Spleen (tissue), 11 donors: ENCODE measurements around the gene VPS37D. TPM values are rescaled to one million over a fixed set of nuclear protein-coding genes. Genes with fewer than 3 reads are reported as not detected.

Source experiments
- DNase-seq: peaks from one replicate; pipeline ENCODE4 v3.0.0-alpha.2; 2020
- H3K27ac ChIP-seq, 8 donors: fragments of 200-600 bp; sonication (generic) in 7 of 8; 1 replicate in 4 of 8; 2 replicates in 4 of 8; pipeline versions ENCODE4 v1.5.0 to v1.8.0; 2016 to 2021; ENCODE audit warnings: inconsistent platforms in 4 of 8, mild to moderate bottlenecking in 4 of 8, moderate library complexity in 1 of 8
- H3K27me3 ChIP-seq, 7 donors: fragments of 200-600 bp; sonication (generic) in 6 of 7; replicated peaks in 1 of 7; 1 replicate in 4 of 7; 2 replicates in 3 of 7; pipeline versions ENCODE4 v1.5.0 to v1.8.0; 2016 to 2021; ENCODE audit warnings: inconsistent platforms in 3 of 7, mild to moderate bottlenecking in 1 of 7
- H3K36me3 ChIP-seq, 6 donors: fragments of 200-600 bp; sonication (generic) in 5 of 6; 1 replicate in 4 of 6; 2 replicates in 2 of 6; pipeline versions ENCODE4 v1.5.0 to v1.8.0; 2016 to 2021; ENCODE audit warnings: inconsistent platforms in 2 of 6
- H3K4me1 ChIP-seq, 6 donors: fragments of 200-600 bp; sonication (generic) in 5 of 6; 1 replicate in 3 of 6; 2 replicates in 3 of 6; pipeline versions ENCODE4 v1.5.0 to v1.8.0; 2016 to 2021; ENCODE audit warnings: inconsistent platforms in 3 of 6
- H3K4me3 ChIP-seq, 8 donors: fragments of 200-600 bp; sonication (generic) in 7 of 8; 1 replicate in 4 of 8; 2 replicates in 4 of 8; pipeline versions ENCODE4 v1.5.0 to v1.8.0; 2016 to 2021; ENCODE audit warnings: inconsistent platforms in 4 of 8, mild to moderate bottlenecking in 4 of 8, moderate library complexity in 2 of 8
- H3K9me3 ChIP-seq, 8 donors: fragments of 200-600 bp; sonication (generic) in 7 of 8; 1 replicate in 4 of 8; 2 replicates in 4 of 8; pipeline versions ENCODE4 v1.5.0 to v1.8.0; 2016 to 2021; ENCODE audit warnings: inconsistent platforms in 4 of 8
- CTCF ChIP-seq, 11 experiments: fragments of 200-600 bp in 7 of 11; fragments of 450-650 bp in 4 of 11; sonication (generic) in 4 of 11; IDR thresholded peaks in 8 of 11; conservative IDR thresholded peaks in 3 of 11; 1 replicate in 7 of 11; 2 replicates in 4 of 11; pipeline versions ENCODE4 v1.4.0 to v1.8.0; 2016 to 2021; ENCODE audit warnings: antibody characterized with exemption in 11 of 11, inconsistent platforms in 4 of 11, mild to moderate bottlenecking in 1 of 11
- POLR2A ChIP-seq, 3 donors: fragments of 450-650 bp; IDR thresholded peaks; one replicate each; pipeline ENCODE4 v1.5.1; 2017; ENCODE audit warnings: antibody characterized with exemption in 3 of 3, mild to moderate bottlenecking in 1 of 3
- POLR2AphosphoS5 ChIP-seq, 3 donors: sonication (generic); formaldehyde crosslinking; IDR thresholded peaks; one replicate each; pipeline ENCODE4 v1.5.1; 2017; ENCODE audit warnings: antibody characterized with exemption in 3 of 3
- WGBS, 5 donors: extraction: QIAGEN DNeasy Blood & Tissue Kit in 3 of 5; methylation state at CpG; one replicate each; pipeline versions ENCODE4 v1.1.5 to v1.1.7; 2013 to 2018; 5-methylcytosine and 5-hydroxymethylcytosine counted together
- intact Hi-C: fragments of 100-400 bp; cut with DNase I; formaldehyde crosslinking; loops from one replicate; pipeline ENCODE4 v1.15.0; 2023; ENCODE audit warnings: low total_unique reads
- polyA plus RNA-seq, 3 donors: library from polyadenylated mRNA; stranded (reverse); fragments of 200-250 nt; gene quantifications; one replicate each; pipeline ENCODE4 v1.2.1, GENCODE V29; 2013
- total RNA-seq, 7 donors: library from RNA; depleted of rRNA in 3 of 7; stranded (reverse); fragments of >200 nt in 3 of 7; fragmentation: NEBNext Ultra II Directional in 4 of 7; extraction: Animal tissue kit (Norgen Biotek cat#: 25700) in 4 of 7; gene quantifications; one replicate each; pipeline versions ENCODE4 v1.1.0 to v1.2.1, GENCODE V29; 2016 to 2021
- donor health status: healthy with polysubstance abuse.
- donor health status: DM: no; HTN: no; CAD: no; lungs with moderate emphysema.
- donor health status: DM: no; HTN: no; CAD: no.
- donor health status: Bipolar disorder and iron deficiency.
- donor health status: healthy.
- donor health status: DM: no; HTN: no; CAD: no.
- donor health status: DM: yes; HTN: yes; CAD: no.

VPS37D gene
- total and polyA plus RNA-seq, 10 donors = 0.23 to 1.6 (median 0.95) TPM

- DNase-seq = no peak
- H3K4me1 ChIP-seq = peaks cover 0 to 11% (median 4%) of the 10 kb centered on the region in 6 donors
- intact Hi-C loops = no loop called here
- no peaks in the 10 kb centered on the region for H3K36me3 ChIP-seq
- no peak overlapping the region for H3K4me3 ChIP-seq
- TF ChIP-seq CTCF (IDR thresholded peaks at IDR 0.05 in 8 of 11, conservative IDR thresholded peaks at IDR 0.05 in 3 of 11) = no peak
- TF ChIP-seq POLR2AphosphoS5 (IDR thresholded peaks at IDR 0.05) = no peak
- TF ChIP-seq POLR2A (IDR thresholded peaks at IDR 0.05) = no peak
- H3K27ac ChIP-seq = no peak overlapping the region
- peaks cover 0 to 79% (median 0%) of the 10 kb centered on the region in 7 donors for H3K27me3 ChIP-seq
- peaks cover 0 to 8% (median 6%) of the 10 kb centered on the region in 8 donors for H3K9me3 ChIP-seq
Measured at GRCh38 chr7:73663033-73663432, 4.6 kb upstream of the VPS37D start.

- peak overlapping the region in 1 of 8 donors; percentile 27 for H3K27ac ChIP-seq
- peaks cover 0 to 81% (median 8%) of the 10 kb centered on the region in 7 donors for H3K27me3 ChIP-seq
- no peaks in the 10 kb centered on the region for H3K36me3 ChIP-seq
- H3K9me3 ChIP-seq = peaks cover 0 to 1% (median under 1%) of the 10 kb centered on the region in 8 donors
- intact Hi-C loops = no loop called here
- peak; percentile 83 for DNase-seq
- no peak for TF ChIP-seq POLR2AphosphoS5 (IDR thresholded peaks at IDR 0.05)
- TF ChIP-seq CTCF (IDR thresholded peaks at IDR 0.05 in 8 of 11, conservative IDR thresholded peaks at IDR 0.05 in 3 of 11) = no peak
- TF ChIP-seq POLR2A (IDR thresholded peaks at IDR 0.05) = no peak
- peaks cover 0 to 29% (median 19%) of the 10 kb centered on the region in 6 donors for H3K4me1 ChIP-seq
- H3K4me3 ChIP-seq = peak overlapping the region; percentile 18 to 79 (median 40)
- WGBS, 5 donors = 2 to 13% (median 4%) methylated on average over 12 to 52 of the region's 52 CpGs
Measured at GRCh38 chr7:73668103-73668885, 663 bp downstream of the VPS37D start.

- 23 to 35% (median 30%) methylated on average over 5 of the region's 5 CpGs for WGBS, 5 donors
- intact Hi-C loops = no loop called here
- H3K27me3 ChIP-seq = peaks cover 0 to 75% (median 8%) of the 10 kb centered on the region in 7 donors
Measured at GRCh38 chr7:73668886-73669230, 1.2 kb downstream of the VPS37D start.

More at GRCh38 chr7:73668886-73669230, 1.2 kb downstream of the VPS37D start:
- H3K36me3 ChIP-seq = no peaks in the 10 kb centered on the region
- no peak for DNase-seq
- peak overlapping the region in 6 of 8 donors; percentile 23 to 79 (median 44) for H3K4me3 ChIP-seq
- no peak overlapping the region for H3K27ac ChIP-seq
- peaks cover 0 to 29% (median 19%) of the 10 kb centered on the region in 6 donors for H3K4me1 ChIP-seq
- no peaks in the 10 kb centered on the region for H3K9me3 ChIP-seq
- TF ChIP-seq POLR2AphosphoS5 (IDR thresholded peaks at IDR 0.05) (no peak), CTCF (IDR thresholded peaks at IDR 0.05 in 8 of 11, conservative IDR thresholded peaks at IDR 0.05 in 3 of 11) (no peak), POLR2A (IDR thresholded peaks at IDR 0.05) (no peak)
